Osteocyte (in vitro differentiated cells): ENCODE results near the gene TENM4. TPM values are rescaled to one million over a fixed set of nuclear protein-coding genes. Genes with fewer than 3 reads are reported as not detected.

Experiments used
- DNase-seq: peaks from one replicate; pipeline ENCODE4 v3.0.0; 2021; ENCODE audit warnings: mixed read lengths; ENCODE audit not compliant: unreplicated experiment; ENCODE audit errors: extremely low spot score
- H3K27ac Mint-ChIP-seq: one replicate; pipeline ENCODE4 v1.8.0; 2021; ENCODE audit warnings: mild to moderate bottlenecking, mixed read lengths; ENCODE audit not compliant: unreplicated experiment
- H3K27me3 Mint-ChIP-seq: one replicate; pipeline ENCODE4 v1.8.0; 2021; ENCODE audit warnings: mixed read lengths; ENCODE audit not compliant: unreplicated experiment
- H3K36me3 Mint-ChIP-seq: one replicate; pipeline ENCODE4 v1.8.0; 2021; ENCODE audit warnings: mixed read lengths; ENCODE audit not compliant: unreplicated experiment
- H3K4me1 Mint-ChIP-seq: one replicate; pipeline ENCODE4 v1.8.0; 2021; ENCODE audit warnings: mixed read lengths; ENCODE audit not compliant: unreplicated experiment
- H3K4me3 Mint-ChIP-seq: one replicate; pipeline ENCODE4 v1.8.0; 2021; ENCODE audit warnings: mild to moderate bottlenecking, moderate library complexity, mixed read lengths; ENCODE audit not compliant: unreplicated experiment
- H3K9me3 Mint-ChIP-seq: one replicate; pipeline ENCODE4 v1.8.0; 2021; ENCODE audit warnings: mixed read lengths; ENCODE audit not compliant: unreplicated experiment
- total RNA-seq: library from RNA; stranded (reverse); gene quantifications from 2 replicates; pipeline ENCODE4 v1.2.1, GENCODE V29; 2021
- TF ChIP-seq, protein P1 (sequence below): fragments of 200-600 bp; sonication (generic); IDR thresholded peaks from 2 replicates; pipeline ENCODE4 v1.5.0; 2021; ENCODE audit warnings: antibody characterized with exemption, mild to moderate bottlenecking, moderate library complexity

The TENM4 gene
- total RNA-seq, 1 donor from 2014 or later: 74.1 TPM

- no peak for DNase-seq
- H3K27me3 Mint-ChIP-seq: peaks cover 3% of the 10 kb centered on the region
- H3K27ac Mint-ChIP-seq: no peak overlapping the region
- no peaks in the 10 kb centered on the region for H3K9me3 Mint-ChIP-seq
- no peak overlapping the region for H3K4me3 Mint-ChIP-seq
- H3K4me1 Mint-ChIP-seq: no peaks in the 10 kb centered on the region
- H3K36me3 Mint-ChIP-seq: peaks cover 19% of the 10 kb centered on the region
- TF ChIP-seq, protein P1, sequence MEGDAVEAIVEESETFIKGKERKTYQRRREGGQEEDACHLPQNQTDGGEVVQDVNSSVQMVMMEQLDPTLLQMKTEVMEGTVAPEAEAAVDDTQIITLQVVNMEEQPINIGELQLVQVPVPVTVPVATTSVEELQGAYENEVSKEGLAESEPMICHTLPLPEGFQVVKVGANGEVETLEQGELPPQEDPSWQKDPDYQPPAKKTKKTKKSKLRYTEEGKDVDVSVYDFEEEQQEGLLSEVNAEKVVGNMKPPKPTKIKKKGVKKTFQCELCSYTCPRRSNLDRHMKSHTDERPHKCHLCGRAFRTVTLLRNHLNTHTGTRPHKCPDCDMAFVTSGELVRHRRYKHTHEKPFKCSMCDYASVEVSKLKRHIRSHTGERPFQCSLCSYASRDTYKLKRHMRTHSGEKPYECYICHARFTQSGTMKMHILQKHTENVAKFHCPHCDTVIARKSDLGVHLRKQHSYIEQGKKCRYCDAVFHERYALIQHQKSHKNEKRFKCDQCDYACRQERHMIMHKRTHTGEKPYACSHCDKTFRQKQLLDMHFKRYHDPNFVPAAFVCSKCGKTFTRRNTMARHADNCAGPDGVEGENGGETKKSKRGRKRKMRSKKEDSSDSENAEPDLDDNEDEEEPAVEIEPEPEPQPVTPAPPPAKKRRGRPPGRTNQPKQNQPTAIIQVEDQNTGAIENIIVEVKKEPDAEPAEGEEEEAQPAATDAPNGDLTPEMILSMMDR: no peak
Observed at GRCh38 chr11:78856211-78856610, 584.6 kb downstream of the TENM4 start.

GRCh38 chr11:78855116-78855515, 585.7 kb downstream of the TENM4 start:
- DNase-seq: no peak
- no peaks in the 10 kb centered on the region for H3K9me3 Mint-ChIP-seq
- no peak overlapping the region for H3K4me3 Mint-ChIP-seq
- TF ChIP-seq, protein P1: no peak
- peaks cover 16% of the 10 kb centered on the region for H3K36me3 Mint-ChIP-seq
- no peak overlapping the region for H3K27ac Mint-ChIP-seq
- no peaks in the 10 kb centered on the region for H3K4me1 Mint-ChIP-seq
- H3K27me3 Mint-ChIP-seq: no peaks in the 10 kb centered on the region

- Mint-ChIP-seq H3K27me3 (peaks cover 1% of the 10 kb centered on the region), H3K36me3 (peaks cover 16% of the 10 kb centered on the region), H3K27ac (no peak overlapping the region), H3K9me3 (no peaks in the 10 kb centered on the region), H3K4me3 (no peak overlapping the region), H3K4me1 (no peaks in the 10 kb centered on the region)
- TF ChIP-seq, protein P1: no peak
- no peak for DNase-seq
Observed at GRCh38 chr11:78853521-78853920, 587.3 kb downstream of the TENM4 start.

GRCh38 chr11:78851878-78852586, 588.8 kb downstream of the TENM4 start:
- Mint-ChIP-seq H3K27ac (no peak overlapping the region), H3K9me3 (no peaks in the 10 kb centered on the region), H3K4me3 (no peak overlapping the region), H3K4me1 (no peaks in the 10 kb centered on the region), H3K27me3 (peaks cover 3% of the 10 kb centered on the region), H3K36me3 (peaks cover 18% of the 10 kb centered on the region)
- TF ChIP-seq, protein P1: no peak
- DNase-seq: no peak

DNA sequence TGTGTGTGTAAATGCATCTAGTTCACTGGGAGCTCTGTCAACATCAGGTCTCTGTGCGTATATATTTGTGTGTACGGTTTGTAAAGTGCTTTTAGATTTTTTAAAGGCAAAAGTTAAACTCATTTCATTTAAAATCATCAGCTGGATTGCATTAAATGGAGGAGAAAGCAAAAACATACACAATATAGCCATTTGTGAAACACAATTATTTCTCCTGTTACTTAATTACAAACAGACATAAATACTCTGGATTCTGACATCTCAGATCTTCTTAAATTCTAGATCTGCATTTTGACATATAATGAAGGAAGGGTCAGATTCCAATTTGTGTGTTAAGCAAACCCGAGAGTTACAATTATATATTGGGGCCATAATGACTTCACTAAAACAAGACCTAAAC, 590.8 kb downstream of the TENM4 start:
- H3K36me3 Mint-ChIP-seq: peaks cover 17% of the 10 kb centered on the region
- TF ChIP-seq, protein P1: no peak
- H3K27me3 Mint-ChIP-seq: peaks cover 3% of the 10 kb centered on the region
- H3K4me1 Mint-ChIP-seq: no peaks in the 10 kb centered on the region
- no peak overlapping the region for H3K4me3 Mint-ChIP-seq
- DNase-seq: no peak
- H3K9me3 Mint-ChIP-seq: no peaks in the 10 kb centered on the region
- no peak overlapping the region for H3K27ac Mint-ChIP-seq
